ENCODE results near the gene POU2F3. TPM values are rescaled to one million over a fixed set of nuclear protein-coding genes. Genes with fewer than 3 reads are reported as not detected.

The POU2F3 gene
- total and polyA plus RNA-seq, 2 experiments from 2014 or later, result 0.15 to 0.40 TPM

- H3K4me3 ChIP-seq, result no peak overlapping the region
- no peak overlapping the region for H3K27ac ChIP-seq
- H3K4me1 ChIP-seq (ENCODE audit: low read depth), result no peaks in the 10 kb centered on the region
Measured at GRCh38 chr11:120219938-120220746, 19.8 kb upstream of the POU2F3 start.

GRCh38 chr11:120220747-120221037, 19.2 kb upstream of the POU2F3 start:
- Histone ChIP-seq H3K9me3 (ENCODE audit: low read depth) (no peaks in the 10 kb centered on the region), H3K4me3 (no peak overlapping the region), H3K27ac (no peak overlapping the region), H3K27me3 (peaks cover 72% of the 10 kb centered on the region), H3K36me3 (no peaks in the 10 kb centered on the region), H3K4me1 (ENCODE audit: low read depth) (no peaks in the 10 kb centered on the region)
- no peak for TF ChIP-seq CTCF (IDR thresholded peaks at IDR 0.05; ENCODE audit: low read depth, low read length)
- no peak for DNase-seq (ENCODE audit: low read depth in 1 of 2, low spot score in 1 of 2)

More at GRCh38 chr11:120219938-120220746, 19.8 kb upstream of the POU2F3 start:
- DNase-seq (ENCODE audit: low read depth in 1 of 2, low spot score in 1 of 2), result no peak
- Histone ChIP-seq H3K36me3 (no peaks in the 10 kb centered on the region), H3K9me3 (ENCODE audit: low read depth) (no peaks in the 10 kb centered on the region), H3K27me3 (peaks cover 77% of the 10 kb centered on the region)
- no peak for TF ChIP-seq CTCF (IDR thresholded peaks at IDR 0.05; ENCODE audit: low read depth, low read length)

GRCh38 chr11:120221115-120221752, 18.7 kb upstream of the POU2F3 start:
- H3K27me3 ChIP-seq, result peaks cover 71% of the 10 kb centered on the region
- no peak for TF ChIP-seq CTCF (IDR thresholded peaks at IDR 0.05; ENCODE audit: low read depth, low read length)
- DNase-seq (ENCODE audit: low read depth in 1 of 2, low spot score in 1 of 2), result no peak
- H3K9me3 ChIP-seq (ENCODE audit: low read depth), result no peaks in the 10 kb centered on the region
- no peak overlapping the region for H3K27ac ChIP-seq
- H3K4me1 ChIP-seq (ENCODE audit: low read depth), result no peaks in the 10 kb centered on the region
- H3K4me3 ChIP-seq, result no peak overlapping the region
- H3K36me3 ChIP-seq, result no peaks in the 10 kb centered on the region

GRCh38 chr11:120222916-120223315, 17.0 kb upstream of the POU2F3 start:
- no peaks in the 10 kb centered on the region for H3K36me3 ChIP-seq
- no peak overlapping the region for H3K4me3 ChIP-seq
- H3K27ac ChIP-seq, result no peak overlapping the region
- H3K27me3 ChIP-seq, result peaks cover 65% of the 10 kb centered on the region
- no peaks in the 10 kb centered on the region for H3K9me3 ChIP-seq (ENCODE audit: low read depth)
- no peak for DNase-seq (ENCODE audit: low read depth in 1 of 2, low spot score in 1 of 2)
- no peaks in the 10 kb centered on the region for H3K4me1 ChIP-seq (ENCODE audit: low read depth)
- no peak for TF ChIP-seq CTCF (IDR thresholded peaks at IDR 0.05; ENCODE audit: low read depth, low read length)

GRCh38 chr11:120223793-120224192, 16.1 kb upstream of the POU2F3 start:
- H3K4me3 ChIP-seq, result no peak overlapping the region
- no peaks in the 10 kb centered on the region for H3K9me3 ChIP-seq (ENCODE audit: low read depth)
- H3K27me3 ChIP-seq, result peaks cover 61% of the 10 kb centered on the region
- H3K36me3 ChIP-seq, result no peaks in the 10 kb centered on the region
- no peak for DNase-seq (ENCODE audit: low read depth in 1 of 2, low spot score in 1 of 2)
- no peak overlapping the region for H3K27ac ChIP-seq
- no peaks in the 10 kb centered on the region for H3K4me1 ChIP-seq (ENCODE audit: low read depth)
- no peak for TF ChIP-seq CTCF (IDR thresholded peaks at IDR 0.05; ENCODE audit: low read depth, low read length)
